Measurements from ENCODE around the gene PEMT.

GRCh38 chr17:17457680-17458079, 133.8 kb downstream of the PEMT start:
- TF ChIP-seq CTCF (IDR thresholded peaks at IDR 0.05) = no peak
- no peak for TF ChIP-seq POLR2A (IDR thresholded peaks at IDR 0.05)
- TF ChIP-seq EP300 (IDR thresholded peaks at IDR 0.05) = no peak
